Measurements from ENCODE around the gene TXNRD2. TPM values are rescaled to one million over a fixed set of nuclear protein-coding genes. Genes with fewer than 3 reads are reported as not detected.
"Not testable (repeated sequence)": the region's sequence is repeated elsewhere in the genome, so short reads cannot be mapped to it uniquely, and the experiment has no call there.

Gene TXNRD2
- total RNA-seq, 1 donor from 2014 or later: 23.0 TPM

DNA sequence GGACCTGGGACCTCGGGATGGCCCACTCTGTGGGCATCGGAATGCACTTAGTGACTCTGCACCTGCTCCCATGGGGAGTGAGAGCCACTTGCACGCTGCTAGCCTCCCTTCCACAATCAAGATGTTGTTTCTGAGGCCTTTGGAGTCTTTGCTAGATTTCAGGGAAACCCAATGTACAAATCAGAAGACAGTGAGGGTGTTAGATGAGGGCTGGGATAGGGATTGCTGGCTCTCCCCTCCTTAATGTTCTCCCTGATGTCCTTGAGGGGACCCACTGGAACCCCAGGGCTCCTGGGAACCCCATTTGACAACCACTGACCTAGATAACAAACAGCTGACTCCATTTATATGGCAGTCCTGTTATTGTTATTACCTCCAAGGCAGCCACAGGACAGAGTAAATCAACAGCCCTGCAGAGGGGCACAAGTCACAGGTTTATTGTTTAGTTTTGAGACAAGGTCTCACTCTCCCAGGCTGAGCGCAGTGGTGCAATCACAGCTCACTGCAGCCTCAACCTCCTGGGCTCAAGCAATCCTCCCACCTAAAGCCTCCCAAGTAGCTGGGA is 31.4 kb downstream of the TXNRD2 start:
- TF ChIP-seq, protein P1, sequence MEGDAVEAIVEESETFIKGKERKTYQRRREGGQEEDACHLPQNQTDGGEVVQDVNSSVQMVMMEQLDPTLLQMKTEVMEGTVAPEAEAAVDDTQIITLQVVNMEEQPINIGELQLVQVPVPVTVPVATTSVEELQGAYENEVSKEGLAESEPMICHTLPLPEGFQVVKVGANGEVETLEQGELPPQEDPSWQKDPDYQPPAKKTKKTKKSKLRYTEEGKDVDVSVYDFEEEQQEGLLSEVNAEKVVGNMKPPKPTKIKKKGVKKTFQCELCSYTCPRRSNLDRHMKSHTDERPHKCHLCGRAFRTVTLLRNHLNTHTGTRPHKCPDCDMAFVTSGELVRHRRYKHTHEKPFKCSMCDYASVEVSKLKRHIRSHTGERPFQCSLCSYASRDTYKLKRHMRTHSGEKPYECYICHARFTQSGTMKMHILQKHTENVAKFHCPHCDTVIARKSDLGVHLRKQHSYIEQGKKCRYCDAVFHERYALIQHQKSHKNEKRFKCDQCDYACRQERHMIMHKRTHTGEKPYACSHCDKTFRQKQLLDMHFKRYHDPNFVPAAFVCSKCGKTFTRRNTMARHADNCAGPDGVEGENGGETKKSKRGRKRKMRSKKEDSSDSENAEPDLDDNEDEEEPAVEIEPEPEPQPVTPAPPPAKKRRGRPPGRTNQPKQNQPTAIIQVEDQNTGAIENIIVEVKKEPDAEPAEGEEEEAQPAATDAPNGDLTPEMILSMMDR (IDR thresholded peaks at IDR 0.05; ENCODE audit: unreplicated experiment): peak; percentile 18
- no peak for DNase-seq (ENCODE audit: low spot score)
- Mint-ChIP-seq H3K4me1 (ENCODE audit: unreplicated experiment) (no peaks in the 10 kb centered on the region), H3K4me3 (ENCODE audit: unreplicated experiment) (no peak overlapping the region), H3K9me3 (ENCODE audit: unreplicated experiment) (no peaks in the 10 kb centered on the region), H3K27me3 (ENCODE audit: unreplicated experiment) (peaks cover 6% of the 10 kb centered on the region), H3K27ac (ENCODE audit: unreplicated experiment) (no peak overlapping the region), H3K36me3 (ENCODE audit: low read depth, unreplicated experiment) (peaks cover 45% of the 10 kb centered on the region)

DNA sequence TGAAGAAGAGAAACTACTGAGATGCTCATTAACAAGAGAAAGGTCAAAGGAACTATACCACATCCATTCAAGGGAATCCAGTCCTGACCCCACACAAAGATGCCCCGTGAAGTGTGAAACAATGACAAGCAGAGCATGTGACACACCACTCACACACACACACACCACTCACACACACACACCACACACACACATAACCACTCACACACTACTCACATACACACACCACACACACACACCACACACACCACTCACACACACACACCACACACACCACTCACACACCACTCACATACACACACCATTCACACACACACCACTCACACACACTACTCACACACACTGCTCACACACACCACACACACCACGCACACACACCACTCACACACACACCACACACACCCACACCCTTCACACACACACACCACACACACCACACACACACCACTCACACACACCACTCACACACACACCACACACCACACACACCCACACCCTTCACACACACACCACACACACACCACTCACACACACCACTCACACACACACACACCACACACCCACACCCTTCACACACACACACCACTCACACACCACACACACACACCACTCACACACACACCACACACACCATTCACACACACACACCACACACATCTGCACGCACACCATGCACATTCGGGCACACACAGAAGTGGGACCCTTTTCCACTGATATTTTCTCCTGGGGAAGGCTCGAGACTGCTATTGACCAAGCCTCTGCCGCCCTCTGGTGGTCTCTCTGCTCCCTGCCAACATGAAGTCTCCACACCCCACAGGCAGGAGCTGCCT is 32.1 kb downstream of the TXNRD2 start:
- Mint-ChIP-seq H3K4me1 (ENCODE audit: unreplicated experiment) (no peaks in the 10 kb centered on the region), H3K27ac (ENCODE audit: unreplicated experiment) (no peak overlapping the region), H3K36me3 (ENCODE audit: low read depth, unreplicated experiment) (peaks cover 38% of the 10 kb centered on the region), H3K4me3 (ENCODE audit: unreplicated experiment) (peak overlapping the region; percentile 33), H3K9me3 (ENCODE audit: unreplicated experiment) (no peaks in the 10 kb centered on the region), H3K27me3 (ENCODE audit: unreplicated experiment) (peaks cover 6% of the 10 kb centered on the region)
- TF ChIP-seq, protein P1 (IDR thresholded peaks at IDR 0.05; ENCODE audit: unreplicated experiment): peak; percentile 71
- peak; percentile 85 for DNase-seq (ENCODE audit: low spot score)

DNA sequence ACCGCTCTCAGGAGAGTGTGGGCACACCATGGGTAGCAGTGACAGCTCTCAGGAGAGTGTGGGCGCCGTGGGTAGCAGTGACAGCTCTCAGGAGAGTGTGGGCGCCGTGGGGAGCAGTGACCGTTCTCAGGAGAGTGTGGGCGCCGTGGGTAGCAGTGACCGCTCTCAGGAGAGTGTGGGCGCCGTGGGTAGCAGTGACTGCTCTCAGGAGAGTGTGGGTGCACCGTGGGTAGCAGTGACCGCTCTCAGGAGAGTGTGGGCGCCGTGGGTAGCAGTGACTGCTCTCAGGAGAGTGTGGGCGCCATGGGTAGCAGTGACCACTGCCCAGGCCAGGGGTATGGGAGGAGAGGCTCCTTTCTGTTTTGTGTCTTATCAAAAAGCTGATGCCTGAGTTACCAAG is 33.7 kb downstream of the TXNRD2 start:
- H3K27me3 Mint-ChIP-seq (ENCODE audit: unreplicated experiment); H3K27ac Mint-ChIP-seq (ENCODE audit: unreplicated experiment); H3K4me3 Mint-ChIP-seq (ENCODE audit: unreplicated experiment); DNase-seq (ENCODE audit: low spot score); H3K4me1 Mint-ChIP-seq (ENCODE audit: unreplicated experiment); H3K9me3 Mint-ChIP-seq (ENCODE audit: unreplicated experiment): not testable (repeated sequence)
- peaks cover 23% of the 10 kb centered on the region for H3K36me3 Mint-ChIP-seq (ENCODE audit: low read depth, unreplicated experiment)

DNA sequence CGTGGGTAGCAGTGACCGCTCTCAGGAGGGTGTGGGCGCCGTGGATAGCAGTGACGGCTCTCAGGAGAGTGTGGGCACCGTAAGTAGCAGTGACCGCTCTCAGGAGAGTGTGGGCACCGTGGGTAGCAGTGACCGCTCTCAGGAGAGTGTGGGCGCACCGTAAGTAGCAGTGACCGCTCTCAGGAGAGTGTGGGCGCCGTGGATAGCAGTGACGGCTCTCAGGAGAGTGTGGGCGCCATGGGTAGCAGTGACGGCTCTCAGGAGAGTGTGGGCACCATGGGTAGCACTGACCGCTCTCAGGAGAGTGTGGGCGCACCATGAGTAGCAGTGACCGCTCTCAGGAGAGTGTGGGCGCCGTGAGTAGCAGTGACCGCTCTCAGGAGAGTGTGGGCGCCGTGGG is 34.8 kb downstream of the TXNRD2 start:
- DNase-seq (ENCODE audit: low spot score); H3K27ac Mint-ChIP-seq (ENCODE audit: unreplicated experiment): not testable (repeated sequence)

DNA sequence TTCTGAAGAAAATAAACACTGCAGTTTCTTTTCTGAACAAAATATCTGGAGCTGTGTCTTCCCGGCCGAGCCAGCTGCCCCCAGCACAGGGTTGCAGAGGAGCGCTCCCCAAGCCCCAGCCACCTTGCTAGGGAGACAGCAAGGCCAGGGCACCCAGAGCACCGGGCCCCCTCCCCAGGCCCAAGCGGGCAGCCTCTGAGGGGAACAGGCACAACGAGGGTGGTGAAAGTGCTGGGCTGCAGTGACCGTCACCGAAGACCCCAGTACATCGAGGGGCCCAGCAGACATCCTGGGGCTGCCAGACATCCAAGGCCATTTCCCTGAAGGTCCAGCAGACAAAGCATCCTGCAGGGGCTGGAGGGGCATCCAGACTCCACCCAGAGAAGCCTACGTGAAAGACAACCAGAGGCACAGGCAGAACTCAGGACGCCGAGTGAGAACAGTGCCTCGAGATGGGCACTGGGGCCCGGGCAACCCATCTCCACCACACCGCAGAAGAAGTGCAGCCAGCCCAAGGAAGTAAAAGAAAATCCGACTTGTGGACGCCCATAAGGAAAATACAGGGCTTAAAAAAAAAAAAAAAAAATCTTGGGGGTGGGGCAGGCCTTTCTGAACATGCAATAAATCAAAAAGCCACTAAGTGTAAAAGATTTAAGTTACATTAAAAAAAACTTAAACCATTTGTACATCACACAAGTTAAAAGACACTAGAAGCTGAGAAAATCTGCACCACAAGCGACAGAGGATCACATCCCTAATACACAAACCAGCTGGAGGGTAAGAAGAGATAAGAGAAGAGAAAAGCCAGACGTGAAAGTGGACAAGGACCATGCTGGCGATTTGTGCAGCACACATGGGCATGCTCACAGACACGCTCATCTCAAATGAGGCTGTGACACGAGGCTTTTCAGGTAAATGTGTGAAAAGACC is 36.0 kb downstream of the TXNRD2 start:
- H3K4me3 Mint-ChIP-seq (ENCODE audit: unreplicated experiment): no peak overlapping the region
- peaks cover 26% of the 10 kb centered on the region for H3K36me3 Mint-ChIP-seq (ENCODE audit: low read depth, unreplicated experiment)
- TF ChIP-seq, protein P1 (IDR thresholded peaks at IDR 0.05; ENCODE audit: unreplicated experiment): no peak
- peaks cover 6% of the 10 kb centered on the region for H3K27me3 Mint-ChIP-seq (ENCODE audit: unreplicated experiment)
- H3K9me3 Mint-ChIP-seq (ENCODE audit: unreplicated experiment): no peaks in the 10 kb centered on the region
- no peak for DNase-seq (ENCODE audit: low spot score)
- no peak overlapping the region for H3K27ac Mint-ChIP-seq (ENCODE audit: unreplicated experiment)
- no peaks in the 10 kb centered on the region for H3K4me1 Mint-ChIP-seq (ENCODE audit: unreplicated experiment)

More for the DNA sequence above, 34.8 kb downstream of the TXNRD2 start:
- H3K4me1 Mint-ChIP-seq (ENCODE audit: unreplicated experiment); H3K27me3 Mint-ChIP-seq (ENCODE audit: unreplicated experiment); H3K9me3 Mint-ChIP-seq (ENCODE audit: unreplicated experiment): not testable (repeated sequence)
- peak overlapping the region; percentile 78 for H3K4me3 Mint-ChIP-seq (ENCODE audit: unreplicated experiment)
- peaks cover 22% of the 10 kb centered on the region for H3K36me3 Mint-ChIP-seq (ENCODE audit: low read depth, unreplicated experiment)

All from endothelial cell (in vitro differentiated cells).